Cerebellar nuclear complex (tissue), 1 donor: ENCODE results near the gene MMP10.

ENCODE experiments used
- DNase-seq, 2 experiments: peaks; one replicate each; lab custom pipeline; 2025; lab: John Stamatoyannopoulos, UW

Gene MMP10

GRCh38 chr11:102727890-102728289 lies 52.5 kb downstream of the MMP10 start:
- no peak for DNase-seq

- no peak for DNase-seq
Measured at GRCh38 chr11:102724904-102725500, 55.4 kb downstream of the MMP10 start, which contains the start of gene MMP8. TSS of gene MMP8 (minus strand) at chr11:102724954. CDS start at chr11:102724855, 99 bp downstream.

GRCh38 chr11:102722821-102723220 lies 57.6 kb downstream of the MMP10 start:
- no peak for DNase-seq
